Renal cortical epithelial cell (primary cell): ENCODE data around the gene SLC9A3. TPM values are rescaled to one million over a fixed set of nuclear protein-coding genes. Genes with fewer than 3 reads are reported as not detected.

Experiments
- DNase-seq: peaks from one replicate; pipeline ENCODE4 v3.0.0-alpha.2; 2011; ENCODE audit warnings: low read depth
- total RNA-seq: library from RNA; depleted of rRNA; stranded (reverse); fragments of >200 nt; gene quantifications from 2 replicates; pipeline ENCODE4 v1.2.3, GENCODE V29; 2014

SLC9A3 gene
- total RNA-seq, 1 donor from 2014 or later: 1.6 TPM

DNA sequence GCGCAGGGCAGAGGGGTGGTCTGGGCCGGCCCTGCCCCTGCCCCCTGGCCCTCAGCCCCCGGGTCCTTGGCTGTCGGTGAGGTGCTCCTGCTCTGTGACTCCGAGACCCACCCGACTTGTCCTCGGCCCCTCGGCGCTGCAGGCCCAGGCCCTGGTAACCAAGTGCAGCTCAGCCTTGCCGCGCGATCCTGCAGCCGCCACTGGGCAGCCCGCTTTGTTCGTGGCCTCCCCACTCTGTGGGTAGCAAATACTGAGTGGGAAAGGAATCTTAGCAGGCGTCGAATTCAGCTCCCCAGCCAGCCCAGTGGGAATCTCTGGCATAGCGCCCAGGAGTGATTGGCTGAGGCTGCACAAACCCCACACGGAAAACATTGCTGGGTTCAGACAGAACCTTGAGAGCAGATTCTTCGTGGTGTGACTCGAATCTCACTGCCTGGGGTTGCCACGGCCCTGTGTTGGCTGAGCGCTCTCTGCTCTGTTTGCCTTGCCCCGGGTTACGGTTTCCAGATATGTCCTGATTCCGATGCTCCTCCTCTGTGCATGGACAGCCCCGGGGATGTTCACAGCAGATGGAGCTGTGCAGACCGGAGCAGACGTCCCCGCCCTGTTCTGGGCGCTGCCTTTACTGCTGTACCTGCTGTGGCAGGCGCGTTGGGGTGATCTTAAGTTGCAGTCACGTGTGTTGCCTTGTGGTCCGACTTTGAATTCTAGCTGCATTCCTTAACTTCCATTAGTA lies 94.6 kb downstream of the SLC9A3 start:
- DNase-seq: no peak

DNA sequence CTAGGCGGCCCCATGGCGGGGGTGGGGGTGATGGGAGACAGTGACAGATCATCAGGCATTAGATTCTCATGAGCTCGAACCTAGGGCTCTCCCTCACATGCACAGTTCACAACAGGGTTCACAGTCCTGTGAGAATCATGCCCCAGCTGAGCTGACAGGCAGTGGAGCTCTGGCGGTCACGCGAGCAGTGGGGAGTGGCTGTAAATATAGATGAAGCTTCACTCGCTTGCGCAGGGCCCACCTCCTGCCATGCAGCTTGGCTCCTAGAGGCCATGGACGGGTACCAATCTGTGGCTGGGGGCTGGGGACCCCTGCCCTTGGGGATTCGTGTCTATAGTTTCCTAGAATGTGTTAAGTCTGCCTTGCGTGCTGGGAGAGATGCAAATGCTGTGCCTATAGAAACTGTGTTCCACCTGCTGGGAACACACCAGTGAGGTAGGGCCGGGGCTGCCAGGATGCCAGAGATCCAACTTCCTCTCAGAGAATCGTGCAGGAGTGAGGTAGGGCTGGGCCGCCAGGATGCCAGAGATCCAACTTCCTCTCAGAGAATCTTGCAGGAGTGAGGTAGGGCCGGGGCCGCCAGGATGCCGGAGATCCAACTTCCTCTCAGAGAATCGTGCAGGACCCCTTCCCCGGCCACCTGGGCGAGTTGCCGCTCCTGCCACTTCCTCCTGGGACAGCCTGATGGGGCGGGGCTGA lies 95.3 kb downstream of the SLC9A3 start:
- DNase-seq: no peak

DNA sequence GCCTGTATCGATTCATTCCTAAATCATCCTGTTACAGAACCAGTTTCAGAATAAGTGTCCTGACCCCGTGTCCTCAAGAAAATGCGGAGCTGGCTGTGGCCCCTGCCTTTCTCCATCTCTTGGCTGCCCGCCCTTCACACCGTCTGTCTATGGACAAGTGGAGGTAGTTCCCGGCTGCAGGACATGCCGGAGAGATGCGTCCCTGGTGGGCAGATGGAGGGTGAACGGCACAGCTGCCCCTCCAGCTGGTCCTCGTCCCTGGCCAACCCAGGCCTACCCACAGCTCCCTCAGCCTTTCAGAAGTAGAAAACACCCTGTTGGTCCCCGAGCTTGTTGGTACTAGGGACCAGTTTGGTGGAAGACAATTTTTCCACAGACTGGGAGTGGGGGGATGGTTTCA lies 96.0 kb downstream of the SLC9A3 start:
- no peak for DNase-seq

DNA sequence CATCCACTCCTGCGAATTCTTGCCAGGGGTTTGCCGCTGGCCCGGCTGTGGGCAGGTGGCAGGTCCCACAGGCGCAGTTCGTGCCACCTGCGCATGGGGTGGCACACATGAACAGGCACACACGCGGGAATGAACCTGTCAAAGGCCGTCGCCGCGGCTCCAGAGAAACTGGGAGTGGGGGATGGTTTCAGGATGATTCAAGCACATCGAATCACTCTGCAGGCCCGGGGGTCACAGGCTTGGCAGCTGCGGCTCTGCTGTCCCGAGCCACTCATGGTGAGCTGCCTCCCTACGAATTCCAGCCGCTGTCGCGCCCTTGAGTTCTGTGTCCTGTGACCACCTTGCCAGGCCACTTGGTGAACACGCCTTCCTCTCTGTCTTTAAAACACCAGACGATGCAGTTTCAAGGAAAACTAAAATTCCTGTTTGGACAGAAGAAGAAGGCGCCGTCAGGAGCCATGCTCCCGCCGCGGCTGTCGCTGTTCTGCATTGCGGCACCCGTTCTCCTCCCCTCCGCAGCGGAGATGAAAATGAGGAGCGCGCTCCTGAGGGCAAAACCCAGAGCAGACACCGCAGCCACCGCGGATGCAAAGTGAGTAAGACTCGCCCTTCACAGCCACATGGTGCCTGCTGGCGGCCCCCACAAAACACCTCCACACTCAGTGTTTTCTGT lies 96.7 kb downstream of the SLC9A3 start:
- DNase-seq: no peak

DNA sequence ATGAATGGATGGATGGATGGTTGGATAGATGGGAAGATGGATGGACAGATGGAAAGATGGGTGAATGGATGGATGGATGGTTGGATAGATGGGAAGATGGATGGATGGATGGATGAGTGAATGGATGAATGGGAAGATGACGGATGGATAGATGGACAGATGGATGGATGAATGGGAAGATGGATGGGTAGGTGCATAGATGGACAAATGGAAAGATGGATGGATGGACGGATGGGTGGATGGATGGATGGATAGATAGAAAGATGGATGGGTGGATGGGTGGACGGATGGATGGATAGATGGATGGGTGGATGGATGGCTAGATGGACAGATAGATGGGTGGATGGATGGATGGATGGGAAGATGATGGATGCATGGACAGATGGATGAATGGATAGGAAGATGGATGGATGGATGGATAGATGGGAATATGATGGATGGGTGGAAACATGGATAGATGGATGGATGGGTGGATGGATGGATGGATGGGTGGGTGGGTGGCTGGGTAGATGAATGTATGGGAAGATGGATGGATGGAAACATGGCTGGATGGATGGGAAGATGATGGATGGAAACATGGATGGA lies 97.8 kb downstream of the SLC9A3 start:
- no peak for DNase-seq

DNA sequence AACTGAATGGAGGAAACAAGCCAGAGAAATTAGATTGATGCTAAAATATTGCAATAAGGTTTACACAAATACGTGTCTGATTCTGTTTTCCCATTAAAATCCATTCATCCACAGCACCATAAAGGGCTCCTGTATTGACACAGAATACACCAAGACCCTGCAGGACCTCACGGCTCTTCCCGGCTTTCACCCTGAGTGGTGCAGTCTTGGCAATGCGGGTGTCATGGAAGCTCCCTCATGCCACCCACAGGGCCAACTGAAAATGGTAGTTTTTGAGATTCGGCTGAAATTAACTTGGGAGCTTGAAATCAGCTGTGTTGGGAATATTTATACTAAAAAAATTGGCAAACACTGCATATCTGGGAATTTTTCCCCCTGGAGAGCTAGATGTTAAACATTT lies 98.5 kb downstream of the SLC9A3 start:
- DNase-seq: no peak

DNA sequence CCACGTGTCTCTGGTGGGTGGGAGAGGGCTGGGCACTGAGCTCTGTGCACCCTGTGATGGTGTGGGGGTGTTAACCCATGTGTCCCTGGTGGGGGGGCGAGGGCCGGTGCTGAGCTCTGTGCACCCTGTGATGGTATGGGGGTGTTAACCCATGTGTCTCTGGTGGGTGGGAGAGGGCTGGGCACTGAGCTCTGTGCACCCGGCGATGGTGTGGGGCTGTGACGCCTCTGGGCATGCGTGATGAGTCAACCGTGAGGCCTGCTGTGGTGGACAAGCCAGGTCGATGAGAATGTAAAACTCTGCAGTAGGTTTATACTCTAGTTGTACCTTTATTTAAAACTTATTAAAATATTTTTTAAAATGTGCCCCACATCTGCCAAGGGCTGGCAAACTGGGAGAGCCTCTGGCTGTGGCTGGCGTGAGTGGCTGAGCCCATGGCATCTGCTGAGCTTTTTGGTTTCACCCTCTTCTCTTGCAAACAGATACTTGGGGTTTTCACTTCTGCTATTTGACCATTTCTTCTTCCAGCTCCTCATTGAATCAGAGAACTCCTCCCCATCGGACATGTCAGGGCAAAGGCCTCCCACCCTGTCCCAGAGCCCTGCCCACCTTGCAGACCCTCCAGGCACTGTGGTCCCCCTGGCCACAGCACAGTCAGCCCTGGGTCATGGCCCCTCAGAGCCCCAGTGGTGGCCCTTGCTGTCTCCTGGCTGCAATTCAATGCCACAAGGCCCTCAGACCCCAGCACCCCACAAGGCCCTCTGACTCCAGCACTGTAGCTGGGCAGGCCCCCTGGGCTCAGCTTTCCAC lies 99.7 kb downstream of the SLC9A3 start:
- no peak for DNase-seq

DNA sequence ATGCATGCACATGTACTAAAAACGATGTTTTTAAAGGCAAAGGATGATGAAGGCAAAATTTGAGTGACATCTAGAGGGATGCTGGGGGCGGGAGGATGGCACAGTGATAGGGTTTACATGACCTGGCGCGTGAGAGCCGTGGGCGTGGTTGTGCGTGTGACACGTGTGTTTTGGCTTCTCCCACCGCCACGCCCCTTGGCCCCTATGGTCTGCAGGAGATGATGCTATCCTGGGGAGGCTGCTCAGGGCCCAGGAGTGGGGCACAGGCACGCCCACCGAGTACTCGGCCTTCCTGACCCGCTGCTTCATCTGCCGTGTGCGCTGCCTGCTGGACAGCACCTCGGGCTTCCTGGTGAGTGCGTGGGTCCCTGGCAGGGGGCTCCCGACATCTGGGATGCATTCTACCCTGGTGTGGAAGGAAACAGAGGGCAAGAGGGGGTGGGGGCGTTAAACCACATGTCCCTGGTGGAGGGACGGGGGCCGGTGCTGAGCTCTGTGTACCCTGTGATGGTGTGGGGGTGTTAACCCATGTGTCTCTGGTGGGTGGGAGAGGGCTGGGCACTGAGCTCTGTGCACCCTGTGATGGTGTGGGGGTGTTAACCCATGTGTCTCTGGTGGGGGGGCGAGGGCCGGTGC lies 100.5 kb downstream of the SLC9A3 start:
- DNase-seq: no peak

DNA sequence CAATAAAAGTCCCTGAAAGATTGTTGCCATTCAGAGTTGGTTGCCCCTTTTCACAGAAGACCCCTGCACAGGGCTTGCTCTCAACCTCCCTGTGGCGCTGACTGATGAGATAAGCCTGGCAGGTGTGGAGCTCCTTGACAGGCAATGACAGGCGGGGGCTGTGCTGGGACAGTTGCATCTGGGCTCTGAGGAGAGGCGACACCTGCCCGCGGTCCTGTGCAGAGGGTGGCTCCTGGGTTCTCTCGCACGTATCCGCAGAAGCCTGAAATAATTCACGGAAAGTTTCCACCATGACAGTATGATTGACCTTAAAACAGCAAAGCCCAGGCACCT lies 101.0 kb downstream of the SLC9A3 start:
- no peak for DNase-seq

DNA sequence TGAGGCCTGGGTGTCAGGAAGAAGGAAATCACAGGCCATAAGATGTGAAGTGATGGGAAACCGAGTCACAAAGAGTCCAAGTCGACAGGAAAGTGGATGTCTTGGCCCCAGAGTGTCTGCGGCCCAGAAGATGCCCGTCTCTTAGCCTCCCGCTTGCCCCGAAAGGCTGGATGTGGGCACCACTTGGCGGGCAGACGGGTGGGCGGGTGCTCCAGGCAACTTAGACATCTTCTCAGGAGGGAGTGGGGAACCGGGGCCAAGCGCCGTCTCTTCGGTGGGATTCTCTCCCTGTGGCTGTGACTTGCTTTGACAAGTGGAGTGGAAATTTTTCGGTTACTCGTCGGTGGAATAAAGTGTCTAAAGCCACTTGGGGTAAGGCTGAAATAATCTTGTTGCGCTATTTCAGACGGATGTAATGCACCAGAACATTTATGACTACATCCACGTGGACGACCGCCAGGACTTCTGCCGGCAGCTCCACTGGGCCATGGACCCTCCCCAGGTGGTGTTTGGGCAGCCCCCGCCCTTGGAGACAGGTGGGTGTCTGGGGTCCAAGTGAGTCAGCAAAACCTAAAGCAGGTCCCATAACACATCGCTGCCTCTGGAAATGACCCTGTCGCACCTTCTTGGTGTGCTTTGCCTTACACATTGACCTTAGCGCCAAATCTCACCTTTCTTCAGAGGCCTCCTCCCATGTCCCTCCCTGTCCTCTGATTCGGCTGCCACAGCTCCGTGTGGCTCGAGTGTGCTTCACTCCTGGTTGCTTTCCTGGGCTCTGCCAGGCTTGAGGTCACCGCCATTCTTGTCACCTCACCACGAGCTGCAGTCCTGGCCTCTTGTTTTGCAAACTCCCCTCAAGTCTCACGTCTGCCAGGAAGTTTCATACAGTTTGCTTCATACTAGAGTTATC lies 101.7 kb downstream of the SLC9A3 start:
- no peak for DNase-seq

DNA sequence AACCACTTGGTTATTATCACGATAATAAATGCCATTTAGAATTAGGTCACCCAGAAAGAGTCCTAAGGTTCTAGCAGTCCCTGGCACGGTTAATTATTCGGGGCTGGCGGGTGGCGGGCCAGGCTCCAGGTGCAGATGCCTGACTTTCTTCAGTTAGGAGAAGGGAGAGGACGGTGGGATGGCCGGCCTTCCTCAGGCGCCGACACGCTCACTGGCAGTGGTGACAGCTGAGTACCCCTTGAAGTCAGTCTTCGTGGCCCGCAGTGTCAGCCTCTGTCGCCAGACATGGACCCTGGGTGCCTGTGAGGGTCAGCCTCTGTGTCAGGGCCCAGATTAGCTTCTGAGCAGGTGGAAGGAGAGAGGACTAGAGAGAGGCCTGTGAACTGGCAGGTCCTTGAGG lies 102.3 kb downstream of the SLC9A3 start:
- no peak for DNase-seq

DNA sequence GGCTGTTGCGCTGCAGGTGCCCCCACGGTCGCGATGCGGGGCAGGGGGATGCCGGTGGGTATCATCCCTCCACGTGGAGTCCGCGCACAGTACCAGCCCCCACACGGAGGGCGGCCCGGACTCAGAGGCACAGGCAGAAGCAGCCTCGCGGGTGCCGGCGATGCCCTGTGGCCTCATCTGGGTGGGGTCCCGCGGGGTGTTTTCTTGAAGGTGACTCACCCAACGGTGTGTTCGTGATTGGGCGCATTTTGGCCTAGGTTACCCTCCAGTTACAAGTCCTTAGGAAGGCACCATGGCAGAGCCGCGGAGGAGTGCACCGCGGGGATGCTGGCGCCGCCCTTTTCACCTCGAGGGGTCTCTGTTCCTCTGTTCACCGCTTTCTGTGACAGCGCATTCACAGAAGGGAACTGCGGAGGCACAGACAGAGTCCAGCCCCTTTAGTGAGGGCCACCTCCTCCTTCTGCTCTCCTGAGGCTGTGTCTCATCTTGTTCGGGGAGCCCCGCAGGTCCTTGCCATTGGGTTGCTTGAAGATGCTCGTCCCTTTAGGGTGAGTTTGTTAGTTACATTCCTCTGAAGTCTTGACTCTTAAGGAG lies 102.9 kb downstream of the SLC9A3 start:
- no peak for DNase-seq

DNA sequence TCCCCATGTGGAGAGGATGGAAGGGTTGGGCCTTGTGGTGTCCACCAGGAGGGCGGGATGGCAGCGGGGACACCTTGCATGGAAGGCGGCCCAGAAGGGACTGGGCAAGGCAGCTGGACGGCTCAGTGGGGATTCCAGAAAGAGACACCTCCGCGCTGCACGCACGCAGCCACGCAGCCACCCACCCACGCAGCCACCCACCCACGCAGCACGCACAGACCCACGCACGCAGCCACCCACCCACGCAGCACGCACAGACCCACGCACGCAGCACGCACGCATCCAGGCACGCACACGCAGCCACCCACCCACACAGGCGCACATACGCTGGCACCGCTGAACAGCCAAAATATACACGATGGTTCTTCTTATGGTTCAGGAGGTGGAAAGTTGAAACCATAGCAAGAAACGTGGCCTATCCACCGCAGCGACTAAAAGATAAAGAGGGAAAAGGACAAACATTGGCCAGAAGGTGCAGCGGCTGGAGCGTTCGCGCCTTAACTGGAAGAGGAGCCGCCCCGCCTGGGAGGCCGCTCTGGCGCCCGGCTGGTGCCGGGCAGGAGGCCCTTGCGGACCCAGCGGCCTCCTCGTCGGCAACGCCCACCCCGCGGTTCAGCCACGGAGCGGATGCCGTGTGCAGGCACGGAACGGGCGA lies 103.5 kb downstream of the SLC9A3 start:
- DNase-seq: no peak

Other genes with a start within 250 kb of the SLC9A3 start
- gene AHRR, start 202.7 kb downstream of the SLC9A3 start, total RNA-seq: 0.17 and 2.4 TPM in 2 replicates
- 27.3 and 56.9 TPM in 2 replicates for gene EXOC3, start 81.3 kb downstream of the SLC9A3 start, total RNA-seq
- gene CEP72, start 87.9 kb upstream of the SLC9A3 start, total RNA-seq: 4.3 and 4.7 TPM in 2 replicates
- gene TPPP, start 168.9 kb upstream of the SLC9A3 start, total RNA-seq: 0.17 and 0.25 TPM in 2 replicates